ENCODE measurements around the gene CHST3.

The CHST3 gene

DNA sequence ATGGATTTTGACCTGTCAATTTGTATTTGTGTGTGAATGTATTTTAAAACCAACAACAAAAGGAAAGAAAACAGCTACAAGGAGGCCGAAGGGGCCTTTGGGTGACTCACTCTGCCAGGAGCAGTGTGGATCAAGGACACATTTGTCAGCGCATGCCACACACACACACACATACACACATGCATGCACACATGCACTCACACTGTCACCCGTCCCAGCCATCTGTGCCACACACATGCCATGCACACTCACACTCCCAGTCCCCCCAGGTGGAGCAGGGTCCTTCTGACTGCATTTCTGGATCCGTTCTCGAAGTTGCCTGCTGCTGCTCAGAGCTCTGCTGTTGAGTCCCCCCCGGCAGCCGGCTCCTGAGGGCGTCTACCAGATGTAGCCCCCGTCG is 98.2 kb downstream of the CHST3 start:
- DNase-seq (ENCODE audit: low read depth, low spot score) = no peak
- no peak overlapping the region for H3K4me3 ChIP-seq (ENCODE audit: low read depth, low read length)
- TF ChIP-seq, protein P1, sequence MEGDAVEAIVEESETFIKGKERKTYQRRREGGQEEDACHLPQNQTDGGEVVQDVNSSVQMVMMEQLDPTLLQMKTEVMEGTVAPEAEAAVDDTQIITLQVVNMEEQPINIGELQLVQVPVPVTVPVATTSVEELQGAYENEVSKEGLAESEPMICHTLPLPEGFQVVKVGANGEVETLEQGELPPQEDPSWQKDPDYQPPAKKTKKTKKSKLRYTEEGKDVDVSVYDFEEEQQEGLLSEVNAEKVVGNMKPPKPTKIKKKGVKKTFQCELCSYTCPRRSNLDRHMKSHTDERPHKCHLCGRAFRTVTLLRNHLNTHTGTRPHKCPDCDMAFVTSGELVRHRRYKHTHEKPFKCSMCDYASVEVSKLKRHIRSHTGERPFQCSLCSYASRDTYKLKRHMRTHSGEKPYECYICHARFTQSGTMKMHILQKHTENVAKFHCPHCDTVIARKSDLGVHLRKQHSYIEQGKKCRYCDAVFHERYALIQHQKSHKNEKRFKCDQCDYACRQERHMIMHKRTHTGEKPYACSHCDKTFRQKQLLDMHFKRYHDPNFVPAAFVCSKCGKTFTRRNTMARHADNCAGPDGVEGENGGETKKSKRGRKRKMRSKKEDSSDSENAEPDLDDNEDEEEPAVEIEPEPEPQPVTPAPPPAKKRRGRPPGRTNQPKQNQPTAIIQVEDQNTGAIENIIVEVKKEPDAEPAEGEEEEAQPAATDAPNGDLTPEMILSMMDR (IDR thresholded peaks at IDR 0.05; ENCODE audit: insufficient read depth, low read length, missing control alignments) = no peak
- POLR2A ChIA-PET = no interaction called here
- CTCF ChIA-PET = interaction anchor here (0.9 to 8.4 kb wide), 6 partner anchors 9 to 166 kb away, joined by 3 to 96 read pairs (median 4); partner anchors contain the start of gene CHST3
